ENCODE results near the gene MAB21L2.

DNA sequence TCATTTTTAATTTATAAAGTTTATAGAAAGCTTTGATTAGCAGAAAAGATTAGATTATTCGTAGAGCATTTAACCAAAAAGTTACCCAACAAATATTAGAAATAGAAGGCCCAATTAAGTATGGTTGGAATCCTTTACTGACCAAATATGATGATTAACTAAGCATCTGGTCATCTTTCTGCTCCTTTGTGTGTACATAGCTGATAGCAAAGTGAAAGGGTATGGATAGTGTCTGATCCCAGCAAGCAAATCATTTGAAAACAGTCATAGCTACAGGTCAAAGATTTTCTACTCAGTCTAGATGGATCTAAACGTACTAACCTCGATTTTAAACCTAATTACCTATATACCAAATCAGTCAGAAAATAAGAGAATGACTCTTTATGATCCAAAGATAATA, 7.3 kb upstream of the MAB21L2 start:
- TF ChIP-seq, protein P1, sequence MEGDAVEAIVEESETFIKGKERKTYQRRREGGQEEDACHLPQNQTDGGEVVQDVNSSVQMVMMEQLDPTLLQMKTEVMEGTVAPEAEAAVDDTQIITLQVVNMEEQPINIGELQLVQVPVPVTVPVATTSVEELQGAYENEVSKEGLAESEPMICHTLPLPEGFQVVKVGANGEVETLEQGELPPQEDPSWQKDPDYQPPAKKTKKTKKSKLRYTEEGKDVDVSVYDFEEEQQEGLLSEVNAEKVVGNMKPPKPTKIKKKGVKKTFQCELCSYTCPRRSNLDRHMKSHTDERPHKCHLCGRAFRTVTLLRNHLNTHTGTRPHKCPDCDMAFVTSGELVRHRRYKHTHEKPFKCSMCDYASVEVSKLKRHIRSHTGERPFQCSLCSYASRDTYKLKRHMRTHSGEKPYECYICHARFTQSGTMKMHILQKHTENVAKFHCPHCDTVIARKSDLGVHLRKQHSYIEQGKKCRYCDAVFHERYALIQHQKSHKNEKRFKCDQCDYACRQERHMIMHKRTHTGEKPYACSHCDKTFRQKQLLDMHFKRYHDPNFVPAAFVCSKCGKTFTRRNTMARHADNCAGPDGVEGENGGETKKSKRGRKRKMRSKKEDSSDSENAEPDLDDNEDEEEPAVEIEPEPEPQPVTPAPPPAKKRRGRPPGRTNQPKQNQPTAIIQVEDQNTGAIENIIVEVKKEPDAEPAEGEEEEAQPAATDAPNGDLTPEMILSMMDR (IDR thresholded peaks at IDR 0.05; ENCODE audit: poor library complexity) = no peak
- TF ChIP-seq EZH2 (IDR thresholded peaks at IDR 0.05; ENCODE audit: borderline replicate concordance) = no peak
